MM.1S (cell line): Measurements from ENCODE around the gene ACSF3.

ENCODE experiments used
- DNase-seq: peaks from one replicate; pipeline ENCODE4 v3.0.0-alpha.2; 2015
- H2AFZ ChIP-seq: fragments of 300-600 bp; sonication (generic); 2 replicates; pipeline ENCODE4 v1.6.0; 2016; ENCODE audit warnings: antibody characterized with exemption, low read length
- H3F3A ChIP-seq: fragments of 300-600 bp; sonication (generic); 2 replicates; pipeline ENCODE4 v1.6.1; 2016; ENCODE audit warnings: mild to moderate bottlenecking, antibody characterized with exemption, low read length, moderate library complexity, mixed read lengths; ENCODE audit not compliant: insufficient read depth
- H3K27ac ChIP-seq: fragments of 300-600 bp; sonication (generic); 2 replicates; pipeline ENCODE4 v1.5.1; 2016; ENCODE audit warnings: mild to moderate bottlenecking, low read length
- H3K27me3 ChIP-seq: fragments of 300-600 bp; sonication (generic); replicated peaks from 2 replicates; pipeline ENCODE4 v1.6.0; 2016; ENCODE audit warnings: low read length; ENCODE audit not compliant: insufficient read depth
- H3K36me3 ChIP-seq: fragments of 300-600 bp; sonication (generic); replicated peaks from 2 replicates; pipeline ENCODE4 v1.6.1; 2016; ENCODE audit warnings: mild to moderate bottlenecking, low read length, mixed read lengths; ENCODE audit not compliant: insufficient read depth
- H3K4me1 ChIP-seq: fragments of 300-600 bp; sonication (generic); 2 replicates; pipeline ENCODE4 v1.6.1; 2016; ENCODE audit warnings: low read length, mixed read lengths
- H3K4me2 ChIP-seq: fragments of 300-600 bp; sonication (generic); 2 replicates; pipeline ENCODE4 v1.6.0; 2016; ENCODE audit warnings: low read depth, low read length
- H3K4me3 ChIP-seq: fragments of 300-600 bp; sonication (generic); 2 replicates; pipeline ENCODE4 v1.5.1; 2016; ENCODE audit warnings: low read length, mixed read lengths
- H3K79me2 ChIP-seq: fragments of 300-600 bp; sonication (generic); 2 replicates; pipeline ENCODE4 v1.6.1; 2016; ENCODE audit warnings: mixed run types, low read length, mixed read lengths
- H3K9ac ChIP-seq: fragments of 300-600 bp; sonication (generic); 2 replicates; pipeline ENCODE4 v1.6.1; 2016; ENCODE audit warnings: low read length, mixed read lengths
- H3K9me2 ChIP-seq: fragments of 300-600 bp; sonication (generic); replicated peaks from 2 replicates; pipeline ENCODE4 v1.6.1; 2016; ENCODE audit warnings: mild to moderate bottlenecking, low read length, mixed read lengths; ENCODE audit not compliant: insufficient read depth
- H3K9me3 ChIP-seq: fragments of 300-600 bp; sonication (generic); replicated peaks from 2 replicates; pipeline ENCODE4 v1.6.1; 2016; ENCODE audit warnings: mild to moderate bottlenecking, low read length, mixed read lengths; ENCODE audit not compliant: insufficient read depth
- H4K20me1 ChIP-seq: fragments of 300-600 bp; sonication (generic); 2 replicates; pipeline ENCODE4 v1.6.1; 2016; ENCODE audit warnings: mild to moderate bottlenecking, low read length, moderate library complexity, mixed read lengths; ENCODE audit not compliant: insufficient read depth
- CTCF ChIP-seq: fragments of 300-600 bp; sonication (generic); IDR thresholded peaks from 2 replicates; pipeline ENCODE4 v1.5.1; 2016; ENCODE audit warnings: antibody characterized with exemption, low read length, mixed read lengths
- EZH2 ChIP-seq: fragments of 300-600 bp; sonication (generic); optimal IDR thresholded peaks from 2 replicates; pipeline ENCODE3; 2017; ENCODE audit warnings: low read depth, mild to moderate bottlenecking, antibody characterized with exemption, low read length, mixed read lengths
- EZH2phosphoT487 ChIP-seq: fragments of 300-600 bp; sonication (generic); IDR thresholded peaks from 2 replicates; pipeline ENCODE4 v1.6.1; 2018; ENCODE audit warnings: antibody characterized with exemption, low read length

The ACSF3 gene

GRCh38 chr16:89194340-89195311 is 101.0 kb downstream of the ACSF3 start:
- TF ChIP-seq EZH2, result no peak
- Histone ChIP-seq H2AFZ (no peak overlapping the region), H4K20me1 (no peaks in the 10 kb centered on the region), H3F3A (no peaks in the 10 kb centered on the region), H3K4me3 (no peak overlapping the region), H3K9me2 (no peaks in the 10 kb centered on the region), H3K79me2 (no peaks in the 10 kb centered on the region), H3K4me2 (no peak overlapping the region), H3K4me1 (no peaks in the 10 kb centered on the region), H3K27me3 (no peaks in the 10 kb centered on the region), H3K36me3 (no peaks in the 10 kb centered on the region), H3K9me3 (no peaks in the 10 kb centered on the region), H3K9ac (no peak overlapping the region), H3K27ac (no peak overlapping the region)
- DNase-seq, result no peak

- no peaks in the 10 kb centered on the region for H3F3A ChIP-seq
- no peaks in the 10 kb centered on the region for H4K20me1 ChIP-seq
- no peaks in the 10 kb centered on the region for H3K9me2 ChIP-seq
- no peak overlapping the region for H2AFZ ChIP-seq
- no peak overlapping the region for H3K9ac ChIP-seq
- no peaks in the 10 kb centered on the region for H3K36me3 ChIP-seq
- TF ChIP-seq EZH2phosphoT487, result no peak
- no peak for TF ChIP-seq EZH2
- no peak for TF ChIP-seq CTCF
- H3K79me2 ChIP-seq, result no peaks in the 10 kb centered on the region
- H3K27me3 ChIP-seq, result no peaks in the 10 kb centered on the region
- H3K4me2 ChIP-seq, result no peak overlapping the region
- no peak overlapping the region for H3K4me3 ChIP-seq
- DNase-seq, result no peak
- H3K9me3 ChIP-seq, result no peaks in the 10 kb centered on the region
- H3K27ac ChIP-seq, result no peak overlapping the region
- H3K4me1 ChIP-seq, result no peaks in the 10 kb centered on the region
These were observed 102.0 kb downstream of the ACSF3 start for GRCh38 chr16:89195521-89196171.

- TF ChIP-seq EZH2 (no peak), CTCF (no peak), EZH2phosphoT487 (no peak)
- Histone ChIP-seq H4K20me1 (no peaks in the 10 kb centered on the region), H2AFZ (no peak overlapping the region), H3K27me3 (no peaks in the 10 kb centered on the region), H3K9me3 (no peaks in the 10 kb centered on the region), H3K9me2 (no peaks in the 10 kb centered on the region), H3K4me3 (no peak overlapping the region), H3K27ac (no peak overlapping the region), H3F3A (no peaks in the 10 kb centered on the region), H3K4me2 (no peak overlapping the region), H3K79me2 (no peaks in the 10 kb centered on the region), H3K4me1 (no peaks in the 10 kb centered on the region), H3K9ac (no peak overlapping the region), H3K36me3 (no peaks in the 10 kb centered on the region)
- no peak for DNase-seq
These were observed 103.5 kb downstream of the ACSF3 start for GRCh38 chr16:89197033-89197632.
